Glomerular endothelial cell (primary cell): ENCODE measurements around the gene GABPB1. TPM values are rescaled to one million over a fixed set of nuclear protein-coding genes. Genes with fewer than 3 reads are reported as not detected.

Source experiments
- DNase-seq: peaks from one replicate; pipeline ENCODE4 v3.0.0-alpha.2; 2011; ENCODE audit warnings: low read depth, low spot score; ENCODE audit errors: extremely low read depth
- total RNA-seq: library from RNA; depleted of rRNA; stranded (reverse); fragments of >200 nt; gene quantifications from 2 replicates; pipeline ENCODE4 v1.2.3, GENCODE V29; 2015

The GABPB1 gene
- total RNA-seq, 1 donor from 2014 or later: 44.2 TPM

- DNase-seq: no peak
Measured at GRCh38 chr15:50244959-50245624, 109.9 kb downstream of the GABPB1 start.

GRCh38 chr15:50244153-50244552, 110.8 kb downstream of the GABPB1 start:
- no peak for DNase-seq

- DNase-seq: no peak
Measured at GRCh38 chr15:50241684-50242450, 113.1 kb downstream of the GABPB1 start.

- no peak for DNase-seq
Measured at GRCh38 chr15:50238255-50238654, 116.7 kb downstream of the GABPB1 start.

- no peak for DNase-seq
Measured at GRCh38 chr15:50236433-50236832, 118.6 kb downstream of the GABPB1 start.

- no peak for DNase-seq
Measured at GRCh38 chr15:50235794-50236193, 119.2 kb downstream of the GABPB1 start.

GRCh38 chr15:50234764-50235163, 120.2 kb downstream of the GABPB1 start:
- no peak for DNase-seq

GRCh38 chr15:50233192-50233736, 121.7 kb downstream of the GABPB1 start:
- DNase-seq: no peak

GRCh38 chr15:50232791-50233190, 122.2 kb downstream of the GABPB1 start:
- no peak for DNase-seq

- no peak for DNase-seq
Measured at GRCh38 chr15:50231761-50232160, 123.2 kb downstream of the GABPB1 start.

GRCh38 chr15:50229336-50229735, 125.7 kb downstream of the GABPB1 start:
- DNase-seq: no peak

- DNase-seq: no peak
Measured at GRCh38 chr15:50228866-50229265, 126.1 kb downstream of the GABPB1 start.

GRCh38 chr15:50227076-50227475, 127.9 kb downstream of the GABPB1 start:
- no peak for DNase-seq

GRCh38 chr15:50225938-50226337, 129.1 kb downstream of the GABPB1 start:
- DNase-seq: no peak

Other genes starting within 250 kb of the GABPB1 start
- gene ATP8B4, start 236.0 kb downstream of the GABPB1 start, total RNA-seq: not detected in 2 replicates
- gene SLC27A2, start 173.0 kb downstream of the GABPB1 start, total RNA-seq: 0.06 TPM in 1 of 2 replicates, not detected in the other
- gene HDC, start 89.5 kb downstream of the GABPB1 start, total RNA-seq: not detected in 2 replicates
- gene USP8, start 69.2 kb upstream of the GABPB1 start, total RNA-seq: 29.5 and 33.3 TPM in 2 replicates
- gene USP50, start 191.5 kb upstream of the GABPB1 start, total RNA-seq: not detected in 2 replicates